Chondrocyte (in vitro differentiated cells): ENCODE data around the gene JARID2. TPM values are rescaled to one million over a fixed set of nuclear protein-coding genes. Genes with fewer than 3 reads are reported as not detected.

Experiments used
- DNase-seq: peaks from one replicate; pipeline ENCODE4 v3.0.0; 2021; ENCODE audit warnings: mixed read lengths, low spot score
- H3K27ac Mint-ChIP-seq: one replicate; pipeline ENCODE4 v1.8.0; 2021; ENCODE audit warnings: mild to moderate bottlenecking, moderate library complexity, mixed read lengths; ENCODE audit not compliant: unreplicated experiment
- H3K27me3 Mint-ChIP-seq: 2 replicates; pipeline ENCODE4 v1.8.0; 2021; ENCODE audit warnings: low read depth, mixed read lengths
- H3K36me3 Mint-ChIP-seq: 2 replicates; pipeline ENCODE4 v1.8.0; 2021; ENCODE audit warnings: low read depth, mixed read lengths
- H3K4me1 Mint-ChIP-seq: 2 replicates; pipeline ENCODE4 v1.8.0; 2021; ENCODE audit warnings: low read depth, mild to moderate bottlenecking, mixed read lengths
- H3K4me3 Mint-ChIP-seq: one replicate; pipeline ENCODE4 v1.8.0; 2021; ENCODE audit warnings: mild to moderate bottlenecking, moderate library complexity, mixed read lengths; ENCODE audit not compliant: unreplicated experiment
- H3K9me3 Mint-ChIP-seq: 2 replicates; pipeline ENCODE4 v1.8.0; 2021; ENCODE audit warnings: low read depth, mixed read lengths
- total RNA-seq: library from RNA; stranded (reverse); gene quantifications from 3 replicates; pipeline ENCODE4 v1.2.1, GENCODE V29; 2021
- TF ChIP-seq, protein P1 (sequence below): fragments of 200-600 bp; sonication (generic); IDR thresholded peaks from 2 replicates; pipeline ENCODE4 v1.5.0; 2021; ENCODE audit warnings: antibody characterized with exemption, mild to moderate bottlenecking, moderate library complexity

Gene JARID2
- total RNA-seq, 1 donor from 2014 or later = 9.9 TPM

DNA sequence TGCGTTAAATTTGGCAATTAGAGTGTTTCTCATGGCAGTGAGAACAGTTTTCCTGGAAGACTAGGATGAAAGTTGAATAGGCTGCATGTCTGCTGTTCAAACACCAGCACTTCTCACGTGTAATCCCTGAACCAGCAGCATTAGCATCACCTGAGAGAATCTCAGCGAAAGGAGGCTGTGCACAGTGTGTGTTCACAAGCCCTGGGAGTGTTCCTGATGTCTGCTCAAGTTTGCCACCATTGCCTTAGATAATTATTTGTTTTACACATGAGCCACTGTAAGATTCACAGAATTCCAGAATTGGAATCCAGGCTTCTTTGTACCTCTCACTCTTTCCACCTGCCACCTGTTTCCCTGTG lies 117.3 kb downstream of the JARID2 start:
- no peak for DNase-seq
- H3K27me3 Mint-ChIP-seq = no peaks in the 10 kb centered on the region
- H3K36me3 Mint-ChIP-seq = no peaks in the 10 kb centered on the region
- H3K9me3 Mint-ChIP-seq = no peaks in the 10 kb centered on the region
- peaks cover 37% of the 10 kb centered on the region for H3K4me1 Mint-ChIP-seq
- no peak overlapping the region for H3K4me3 Mint-ChIP-seq
- TF ChIP-seq, protein P1, sequence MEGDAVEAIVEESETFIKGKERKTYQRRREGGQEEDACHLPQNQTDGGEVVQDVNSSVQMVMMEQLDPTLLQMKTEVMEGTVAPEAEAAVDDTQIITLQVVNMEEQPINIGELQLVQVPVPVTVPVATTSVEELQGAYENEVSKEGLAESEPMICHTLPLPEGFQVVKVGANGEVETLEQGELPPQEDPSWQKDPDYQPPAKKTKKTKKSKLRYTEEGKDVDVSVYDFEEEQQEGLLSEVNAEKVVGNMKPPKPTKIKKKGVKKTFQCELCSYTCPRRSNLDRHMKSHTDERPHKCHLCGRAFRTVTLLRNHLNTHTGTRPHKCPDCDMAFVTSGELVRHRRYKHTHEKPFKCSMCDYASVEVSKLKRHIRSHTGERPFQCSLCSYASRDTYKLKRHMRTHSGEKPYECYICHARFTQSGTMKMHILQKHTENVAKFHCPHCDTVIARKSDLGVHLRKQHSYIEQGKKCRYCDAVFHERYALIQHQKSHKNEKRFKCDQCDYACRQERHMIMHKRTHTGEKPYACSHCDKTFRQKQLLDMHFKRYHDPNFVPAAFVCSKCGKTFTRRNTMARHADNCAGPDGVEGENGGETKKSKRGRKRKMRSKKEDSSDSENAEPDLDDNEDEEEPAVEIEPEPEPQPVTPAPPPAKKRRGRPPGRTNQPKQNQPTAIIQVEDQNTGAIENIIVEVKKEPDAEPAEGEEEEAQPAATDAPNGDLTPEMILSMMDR = no peak
- no peak overlapping the region for H3K27ac Mint-ChIP-seq

DNA sequence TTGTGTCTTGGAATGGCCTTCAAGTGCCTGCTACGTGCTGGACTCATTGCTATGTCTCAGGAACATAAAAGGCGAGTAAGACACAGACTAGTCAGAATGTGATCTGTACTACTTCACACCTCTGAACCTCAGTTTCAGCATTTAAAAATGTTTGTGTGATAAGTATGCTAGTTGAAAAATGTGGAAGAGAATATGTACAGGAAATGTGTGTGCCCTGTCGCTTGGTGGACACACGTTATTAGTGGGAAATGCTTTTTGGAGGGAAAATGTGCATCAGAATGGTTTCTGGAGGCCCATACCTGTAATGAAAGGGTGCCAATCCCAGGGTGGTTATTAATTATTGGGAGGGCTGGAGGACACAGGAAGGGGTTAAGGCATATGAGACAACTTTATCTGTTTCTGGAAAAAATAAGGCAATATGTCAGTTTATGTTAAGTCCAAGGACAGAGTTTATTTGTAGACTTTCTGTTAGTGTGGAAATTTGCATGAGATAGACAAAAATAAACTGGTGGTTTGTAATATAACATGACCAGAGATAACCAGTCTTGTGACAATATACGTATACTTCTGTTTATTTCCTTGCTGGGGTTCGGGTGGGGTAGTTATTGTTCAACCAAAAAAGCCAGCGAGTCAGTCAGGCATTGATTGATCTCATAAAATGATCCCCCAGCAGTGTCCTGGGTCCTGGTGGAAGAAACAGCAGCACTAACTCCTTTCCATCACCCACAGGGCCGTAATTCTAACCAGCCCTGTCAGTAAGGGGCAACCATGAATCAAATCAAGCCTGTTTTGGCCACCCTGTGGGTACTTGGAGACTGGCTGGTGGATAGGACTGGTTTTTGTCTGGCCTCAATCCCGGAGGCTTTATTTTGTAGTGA lies 117.9 kb downstream of the JARID2 start:
- H3K4me3 Mint-ChIP-seq = no peak overlapping the region
- H3K36me3 Mint-ChIP-seq = no peaks in the 10 kb centered on the region
- no peak for DNase-seq
- H3K27me3 Mint-ChIP-seq = no peaks in the 10 kb centered on the region
- no peaks in the 10 kb centered on the region for H3K9me3 Mint-ChIP-seq
- H3K27ac Mint-ChIP-seq = peak overlapping the region; percentile 55
- peaks cover 34% of the 10 kb centered on the region for H3K4me1 Mint-ChIP-seq
- TF ChIP-seq, protein P1 = no peak

DNA sequence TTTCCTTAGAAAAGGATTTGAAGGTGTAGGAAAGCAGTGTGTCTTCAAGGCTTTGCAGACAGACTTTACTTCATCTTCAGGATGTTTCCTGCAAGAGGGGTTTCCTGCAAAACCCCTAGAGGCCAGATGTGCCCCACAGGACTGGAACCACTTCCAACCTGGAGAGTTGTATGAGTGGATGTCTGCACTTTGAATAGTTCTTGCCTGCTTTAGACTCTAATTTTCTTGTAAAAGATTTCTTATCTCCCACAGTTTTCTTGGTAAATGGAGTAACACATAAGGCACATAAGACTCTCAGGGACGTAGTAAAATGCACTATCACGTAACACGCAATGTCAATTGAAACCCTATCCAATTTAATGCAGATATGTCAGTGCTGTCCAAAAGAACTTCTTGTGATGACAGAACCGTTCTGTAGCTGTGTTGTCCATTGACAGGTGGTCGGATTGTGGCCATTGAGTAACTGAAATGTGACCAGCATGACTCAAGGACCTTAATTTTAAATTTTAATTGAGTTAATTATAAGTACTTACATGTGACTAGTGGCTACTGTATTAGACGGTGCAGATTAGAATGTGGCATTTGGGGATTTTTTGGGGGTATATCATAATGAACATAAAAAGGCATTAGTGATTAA lies 118.7 kb downstream of the JARID2 start:
- Mint-ChIP-seq H3K36me3 (no peaks in the 10 kb centered on the region), H3K4me1 (peaks cover 27% of the 10 kb centered on the region), H3K4me3 (no peak overlapping the region), H3K27ac (no peak overlapping the region), H3K27me3 (no peaks in the 10 kb centered on the region), H3K9me3 (no peaks in the 10 kb centered on the region)
- TF ChIP-seq, protein P1 = no peak
- DNase-seq = no peak

DNA sequence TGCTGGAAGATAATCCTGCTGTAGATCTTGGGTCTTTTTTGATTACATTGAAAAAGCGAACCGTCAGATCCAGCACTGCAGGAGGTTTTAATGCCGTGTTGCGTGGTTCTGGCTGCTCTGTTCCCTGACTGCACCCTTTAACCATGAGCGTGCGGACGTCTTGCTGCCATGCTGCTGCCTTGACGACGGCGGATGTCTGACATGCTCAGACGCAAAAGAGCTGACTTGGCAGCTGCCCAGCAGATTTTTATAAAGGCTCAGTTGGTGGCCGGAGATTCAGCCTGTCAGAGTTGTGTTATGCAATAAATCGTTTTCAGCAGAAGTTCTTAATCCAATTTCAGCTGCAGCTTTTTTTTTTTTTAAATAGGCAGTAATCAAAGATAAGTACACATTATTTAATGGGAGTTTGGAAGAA lies 119.4 kb downstream of the JARID2 start:
- H3K27me3 Mint-ChIP-seq = no peaks in the 10 kb centered on the region
- TF ChIP-seq, protein P1 = no peak
- no peaks in the 10 kb centered on the region for H3K9me3 Mint-ChIP-seq
- H3K36me3 Mint-ChIP-seq = no peaks in the 10 kb centered on the region
- no peak for DNase-seq
- peak overlapping the region; percentile 64 for H3K27ac Mint-ChIP-seq
- H3K4me1 Mint-ChIP-seq = peaks cover 27% of the 10 kb centered on the region
- H3K4me3 Mint-ChIP-seq = peak overlapping the region; percentile 44

DNA sequence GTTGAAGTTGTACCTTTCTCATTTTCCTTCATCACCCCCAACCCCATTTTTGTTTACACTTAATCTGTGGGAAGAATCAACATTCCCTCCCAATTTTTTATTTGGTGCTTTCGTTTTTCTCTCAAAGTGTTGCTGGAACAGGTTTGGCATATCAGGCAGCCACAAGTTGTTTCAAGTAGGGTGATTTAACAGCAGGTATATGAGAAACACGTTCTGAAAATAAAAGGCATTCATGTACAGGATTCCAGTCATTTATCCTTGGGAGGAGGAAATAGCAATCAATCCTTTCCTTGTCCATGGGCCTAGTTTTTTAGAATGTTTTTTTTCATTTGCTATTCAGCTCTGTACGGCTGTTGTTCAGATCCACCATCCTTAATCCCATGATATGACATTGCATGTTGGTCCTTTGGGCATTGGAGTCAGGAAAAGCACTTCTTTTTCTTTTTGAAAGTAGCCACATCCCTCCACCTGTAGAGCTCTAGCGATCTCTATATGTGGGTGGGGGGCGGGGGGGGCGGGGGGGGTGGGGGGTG lies 120.2 kb downstream of the JARID2 start:
- TF ChIP-seq, protein P1 = no peak
- H3K4me3 Mint-ChIP-seq = no peak overlapping the region
- DNase-seq = no peak
- H3K27me3 Mint-ChIP-seq = no peaks in the 10 kb centered on the region
- H3K36me3 Mint-ChIP-seq = no peaks in the 10 kb centered on the region
- H3K4me1 Mint-ChIP-seq = peaks cover 27% of the 10 kb centered on the region
- H3K27ac Mint-ChIP-seq = peak overlapping the region; percentile 22
- no peaks in the 10 kb centered on the region for H3K9me3 Mint-ChIP-seq
